HT1080 (cell line): ENCODE measurements around the gene ITGB7. TPM values are rescaled to one million over a fixed set of nuclear protein-coding genes. Genes with fewer than 3 reads are reported as not detected.

Source experiments
- DNase-seq: peaks from one replicate; pipeline ENCODE4 v3.0.0-alpha.2; 2015; ENCODE audit warnings: low read depth
- small RNA-seq: library from RNA; depleted of rRNA; stranded (forward); fragments of <200 nt; gene quantifications from one replicate; pipeline ENCODE3, GENCODE V24; 2014
- total RNA-seq: library from RNA; depleted of rRNA; stranded (reverse); fragments of >200 nt; shearing (Covaris generic); gene quantifications from 2 replicates; pipeline ENCODE4 v1.2.3, GENCODE V29; 2014; rRNA removed

ITGB7 gene
- total RNA-seq, 1 experiment from 2014 or later, result not detected

DNA sequence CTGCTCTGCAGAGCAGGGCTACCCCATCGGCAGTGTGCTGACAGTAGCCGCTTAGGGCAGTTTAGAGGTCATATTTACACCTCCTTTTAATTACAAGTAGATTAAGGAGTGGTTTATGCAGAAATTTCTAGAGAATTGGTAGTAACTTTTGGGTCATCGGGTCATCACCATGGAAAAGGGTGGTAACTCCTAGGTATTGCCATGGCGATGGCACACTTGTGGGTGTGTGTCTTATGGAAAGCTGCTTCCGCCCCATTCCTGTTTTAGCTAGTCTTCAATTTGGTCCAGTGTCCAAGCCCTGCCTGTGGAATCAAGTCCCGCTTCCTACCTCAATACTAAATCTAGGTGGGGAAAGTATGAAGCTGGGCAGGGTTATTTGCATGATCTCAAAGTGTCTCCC is 56.0 kb downstream of the ITGB7 start:
- no peak for DNase-seq

DNA sequence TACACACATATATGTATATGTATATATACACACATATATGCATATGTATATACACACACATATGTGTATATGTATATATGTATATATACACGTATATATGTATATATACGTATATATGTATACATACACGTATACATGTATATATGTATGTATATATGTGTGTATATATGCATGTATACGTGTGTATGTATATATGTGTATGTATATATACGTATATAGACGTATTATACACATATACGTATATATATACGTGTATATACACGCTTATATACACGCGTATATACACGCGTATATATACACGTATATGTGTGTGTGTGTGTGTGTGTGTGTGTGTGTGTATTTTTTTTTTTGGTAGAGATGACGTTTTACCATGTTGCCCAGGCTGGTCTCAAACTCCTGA is 59.4 kb downstream of the ITGB7 start:
- DNase-seq, result no peak

- DNase-seq, result no peak
These were observed 59.9 kb downstream of the ITGB7 start for GRCh38 chr12:53147181-53147580.

GRCh38 chr12:53145383-53146260 is 61.4 kb downstream of the ITGB7 start:
- no peak for DNase-seq

DNA sequence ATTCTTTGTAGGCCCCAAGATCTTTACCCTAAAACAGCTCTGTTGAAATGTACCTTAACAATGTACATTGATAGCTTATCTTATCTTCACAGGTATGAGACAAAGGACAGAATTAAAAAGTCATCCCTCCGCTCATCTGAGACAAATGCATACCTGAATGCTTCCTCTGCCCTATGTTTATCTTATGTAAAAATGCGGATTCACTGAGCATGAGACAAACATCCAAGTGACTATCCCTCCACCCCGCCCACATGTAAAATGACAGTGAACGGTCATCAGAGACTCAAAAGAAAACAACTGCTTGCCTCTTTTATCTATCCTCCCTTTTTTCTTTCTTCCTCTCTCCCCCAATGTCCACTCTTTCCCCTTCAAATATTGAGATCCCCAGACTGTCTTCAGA is 63.7 kb downstream of the ITGB7 start:
- no peak for DNase-seq

Small RNA genes lying within 50 kb of the gene (small RNA-seq; reads per million reads assigned to genes)
- gene HIGD1AP1, result not detected

Other genes starting within 250 kb of the ITGB7 start
- gene EIF4B, start 200.8 kb downstream of the ITGB7 start, total RNA-seq, result 563 and 574 TPM in 2 replicates
- 29.1 and 32.5 TPM in 2 replicates for gene TNS2, start 157.2 kb downstream of the ITGB7 start, total RNA-seq
- 11.4 and 12.7 TPM in 2 replicates for gene SPRYD3, start 127.9 kb downstream of the ITGB7 start, total RNA-seq
- gene IGFBP6, start 109.6 kb downstream of the ITGB7 start, total RNA-seq, result 58.5 and 72.9 TPM in 2 replicates
- not detected in 2 replicates for gene SOAT2, start 103.8 kb downstream of the ITGB7 start, total RNA-seq
- 15.9 and 19.0 TPM in 2 replicates for gene ZNF740, start 26.5 kb downstream of the ITGB7 start, total RNA-seq
- gene CSAD, start 26.3 kb downstream of the ITGB7 start, total RNA-seq, result 3.1 and 3.7 TPM in 2 replicates
- 10.8 and 17.4 TPM in 2 replicates for gene RARG, start 25.0 kb upstream of the ITGB7 start, total RNA-seq
- 16.8 and 20.0 TPM in 2 replicates for gene ESPL1, start 61.0 kb upstream of the ITGB7 start, total RNA-seq
- gene PFDN5, start 88.3 kb upstream of the ITGB7 start, total RNA-seq, result 309 and 490 TPM in 2 replicates
- 108 and 119 TPM in 2 replicates for gene MYG1, start 92.4 kb upstream of the ITGB7 start, total RNA-seq
- 117 and 134 TPM in 2 replicates for gene AAAS, start 114.4 kb upstream of the ITGB7 start, total RNA-seq
- 0.10 TPM in 1 of 2 replicates, not detected in the other for gene SP7, start 129.1 kb upstream of the ITGB7 start, total RNA-seq
- 25.7 and 36.9 TPM in 2 replicates for gene SP1, start 172.9 kb upstream of the ITGB7 start, total RNA-seq
- gene AMHR2, start 216.6 kb upstream of the ITGB7 start, total RNA-seq, result 0.27 TPM in 1 of 2 replicates, not detected in the other
- gene PRR13, start 234.5 kb upstream of the ITGB7 start, total RNA-seq, result 70.7 and 100 TPM in 2 replicates
- 166 and 243 TPM in 2 replicates for gene PCBP2, start 244.9 kb upstream of the ITGB7 start, total RNA-seq